ENCODE results near the gene WDR48. TPM values are rescaled to one million over a fixed set of nuclear protein-coding genes. Genes with fewer than 3 reads are reported as not detected.

The WDR48 gene
- total RNA-seq: 10 to 100 TPM; 38.5 to 39.4 TPM

DNA sequence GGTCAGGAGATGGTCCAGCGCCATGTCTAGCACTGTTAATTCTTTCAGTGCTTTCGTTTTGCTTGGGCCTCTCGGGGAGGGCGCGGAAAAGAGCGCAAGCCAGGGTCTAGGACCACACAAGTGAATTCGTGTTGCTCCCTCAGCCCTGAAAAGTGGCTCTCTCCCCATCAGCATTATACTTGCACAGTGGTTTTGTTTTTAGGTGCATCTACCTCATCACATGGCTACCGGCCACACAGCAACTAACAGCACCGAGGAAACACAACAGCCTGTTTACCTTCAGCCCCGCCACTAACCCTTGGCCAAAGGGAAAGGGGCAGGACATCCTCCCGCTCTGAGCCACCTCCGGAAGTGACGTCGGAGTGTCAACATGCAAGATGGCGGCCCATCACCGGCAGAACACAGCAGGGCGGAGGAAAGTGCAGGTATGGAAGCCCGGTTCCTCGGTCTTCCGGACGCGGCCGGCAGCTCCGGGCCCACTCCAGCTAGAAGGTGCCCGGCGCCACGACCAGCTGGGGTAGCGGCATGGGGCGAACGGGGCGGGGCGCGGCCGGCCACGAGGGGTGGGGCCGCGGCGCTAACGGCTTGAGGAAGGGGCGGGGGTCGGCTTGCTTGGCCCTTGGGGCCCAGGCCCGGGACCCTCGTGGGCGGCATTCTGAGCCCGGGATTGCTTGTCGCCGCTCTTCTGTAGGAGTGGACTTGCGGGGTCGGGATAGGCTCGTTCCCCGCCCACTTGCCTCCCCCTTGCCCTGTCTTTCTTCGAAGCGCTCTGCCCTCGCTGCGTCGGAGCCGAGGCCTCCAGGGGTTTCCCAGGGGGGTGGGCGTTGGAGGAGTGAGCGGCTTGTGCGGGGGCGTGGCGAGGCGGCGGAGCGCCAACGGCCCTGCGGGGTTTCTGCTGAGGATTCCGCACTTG is at the start of gene WDR48, which contains the start of gene SCN11A:
Gene WDR48 (plus strand): TSS at position 368 of the 913 bp plus-strand sequence. CDS start 10 bp downstream, at position 378.
Gene SCN11A (minus strand): TSS at position 296 of the 913 bp plus-strand sequence. CDS start 101,582 bp downstream, outside the sequence.
- POLR2A ChIA-PET: interaction anchor here (0.6 kb wide), 1 partner anchor 37 kb away, joined by 3 read pairs; no protein-coding TSS in a partner anchor
- Mint-ChIP-seq H3K27ac (peak within 1 kb of the TSS; percentile 98), H3K36me3 (no peaks in the 10 kb centered on the region)

DNA sequence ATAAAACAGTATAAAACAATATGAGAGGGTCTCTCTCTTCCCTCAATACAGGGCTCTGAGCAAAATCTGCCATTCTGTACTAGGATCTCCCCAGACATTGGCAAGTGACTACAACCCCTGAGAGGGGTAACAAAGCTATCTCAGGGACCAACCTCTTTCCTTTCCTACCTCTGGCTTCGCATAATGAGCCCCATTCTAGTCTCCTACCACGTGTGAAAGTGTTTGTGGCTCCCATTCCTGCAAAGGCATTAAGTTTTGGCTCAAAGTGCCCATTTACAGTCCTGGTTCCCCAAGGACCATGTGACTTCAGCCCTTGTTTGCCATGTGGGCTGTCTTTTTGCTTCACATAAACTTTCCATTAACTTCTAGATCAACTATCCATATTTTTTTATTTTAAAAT is 46.5 kb upstream of the WDR48 start:
- peaks cover 13% of the 10 kb centered on the region for H3K27me3 Mint-ChIP-seq
- H3K27ac Mint-ChIP-seq: no peak overlapping the region
- DNase-seq: no peak
- no peaks in the 10 kb centered on the region for H3K9me3 Mint-ChIP-seq
- H3K4me1 Mint-ChIP-seq: no peaks in the 10 kb centered on the region
- ATAC-seq (ENCODE audit: low read depth): no peak
- POLR2A ChIA-PET: no interaction called here
- H3K4me3 Mint-ChIP-seq: no peak overlapping the region
- H3K36me3 Mint-ChIP-seq: no peaks in the 10 kb centered on the region

More for the DNA sequence above, at the start of gene WDR48, which contains the start of gene SCN11A:
- peak within 1 kb of the TSS; percentile 92 for H3K4me3 Mint-ChIP-seq
- peaks cover 20% of the 10 kb centered on the region for H3K4me1 Mint-ChIP-seq
- no peaks in the 10 kb centered on the region for H3K27me3 Mint-ChIP-seq
- DNase-seq (peak; percentile 87), ATAC-seq (ENCODE audit: low read depth) (peak; percentile 94)
- H3K9me3 Mint-ChIP-seq: no peaks in the 10 kb centered on the region

DNA sequence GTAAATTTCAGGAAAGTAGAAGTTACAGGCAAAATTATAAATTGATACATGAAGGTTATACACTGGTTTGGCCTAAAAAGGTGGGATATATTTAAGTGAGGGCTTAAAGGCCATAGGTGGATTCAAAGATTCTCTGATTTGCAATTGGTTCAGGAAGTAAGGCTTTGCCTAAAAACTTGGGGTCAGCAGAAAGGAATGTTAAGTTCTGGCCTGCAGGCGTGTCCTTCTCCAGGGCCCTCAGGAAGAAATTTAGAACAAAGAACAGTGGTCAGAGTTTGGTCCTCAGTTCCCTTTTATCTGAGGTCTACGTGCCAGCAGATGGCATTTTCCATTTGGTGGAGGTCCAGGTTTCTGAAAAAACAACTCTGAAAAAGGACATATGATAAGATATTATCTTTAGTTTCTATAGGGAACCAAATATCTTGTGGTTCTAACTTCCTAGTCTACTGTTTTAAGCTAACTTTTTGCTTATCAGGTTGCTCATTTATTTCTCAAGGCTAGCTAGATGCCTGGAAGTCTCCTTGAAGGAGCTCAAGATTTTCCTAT is 40.6 kb upstream of the WDR48 start:
- POLR2A ChIA-PET: no interaction called here
- Mint-ChIP-seq H3K36me3 (no peaks in the 10 kb centered on the region), H3K4me1 (no peaks in the 10 kb centered on the region), H3K27ac (no peak overlapping the region), H3K4me3 (no peak overlapping the region), H3K9me3 (no peaks in the 10 kb centered on the region), H3K27me3 (peaks cover 19% of the 10 kb centered on the region)
- ATAC-seq (ENCODE audit: low read depth): no peak
- no peak for DNase-seq

DNA sequence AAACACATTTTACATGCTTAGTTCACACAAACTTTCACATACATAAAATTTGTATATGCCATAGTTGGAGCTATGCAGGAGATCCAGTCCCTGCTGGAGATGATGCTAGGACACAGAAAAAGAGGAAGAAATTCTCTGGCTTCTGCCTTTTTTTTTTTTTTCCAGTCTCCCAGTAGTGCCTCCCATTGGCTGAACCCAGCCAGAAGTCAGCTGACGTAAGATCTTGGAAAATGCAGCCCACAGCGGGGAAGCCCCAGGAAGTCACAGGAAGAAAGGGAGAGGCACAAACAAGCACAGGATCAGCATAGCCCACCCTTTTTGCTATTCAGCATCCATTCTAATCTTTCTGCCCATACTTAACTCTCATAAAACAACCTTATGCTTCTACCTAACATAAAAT is 38.5 kb upstream of the WDR48 start:
- H3K36me3 Mint-ChIP-seq: no peaks in the 10 kb centered on the region
- no peak overlapping the region for H3K4me3 Mint-ChIP-seq
- ATAC-seq (ENCODE audit: low read depth) (no peak), DNase-seq (no peak)
- H3K27ac Mint-ChIP-seq: no peak overlapping the region
- peaks cover 21% of the 10 kb centered on the region for H3K27me3 Mint-ChIP-seq
- no peaks in the 10 kb centered on the region for H3K4me1 Mint-ChIP-seq
- no peaks in the 10 kb centered on the region for H3K9me3 Mint-ChIP-seq
- POLR2A ChIA-PET: no interaction called here

DNA sequence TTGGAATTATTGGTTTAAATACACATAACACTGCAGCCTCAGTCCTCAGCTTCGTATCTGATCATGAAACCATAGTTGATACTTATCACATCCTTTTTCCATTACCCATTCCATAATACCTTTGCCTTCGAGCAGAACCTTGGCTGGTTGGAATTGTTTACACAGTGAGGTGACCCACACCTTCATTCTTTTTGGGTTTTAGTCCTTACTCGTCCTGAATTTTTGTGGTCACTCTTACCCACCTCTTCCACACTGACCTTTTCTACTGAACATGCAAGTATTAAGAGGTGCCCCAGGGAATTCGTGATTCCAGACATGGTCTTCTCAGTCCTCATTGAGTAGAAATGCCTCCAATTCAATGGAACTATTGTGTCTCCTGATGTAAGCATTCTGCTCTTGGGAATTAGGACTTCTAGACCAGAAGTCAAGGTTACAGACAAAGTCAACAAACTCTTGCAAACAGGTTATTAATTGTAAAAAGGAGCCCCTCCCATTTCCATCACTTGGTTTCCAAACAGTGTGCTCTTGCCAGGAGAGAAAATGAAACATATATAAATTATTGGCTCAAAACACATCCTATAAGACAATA is 37.8 kb upstream of the WDR48 start:
- peaks cover 22% of the 10 kb centered on the region for H3K27me3 Mint-ChIP-seq
- POLR2A ChIA-PET: no interaction called here
- no peaks in the 10 kb centered on the region for H3K36me3 Mint-ChIP-seq
- no peak overlapping the region for H3K4me3 Mint-ChIP-seq
- H3K27ac Mint-ChIP-seq: no peak overlapping the region
- DNase-seq (no peak), ATAC-seq (ENCODE audit: low read depth) (no peak)
- H3K4me1 Mint-ChIP-seq: no peaks in the 10 kb centered on the region
- H3K9me3 Mint-ChIP-seq: no peaks in the 10 kb centered on the region

DNA sequence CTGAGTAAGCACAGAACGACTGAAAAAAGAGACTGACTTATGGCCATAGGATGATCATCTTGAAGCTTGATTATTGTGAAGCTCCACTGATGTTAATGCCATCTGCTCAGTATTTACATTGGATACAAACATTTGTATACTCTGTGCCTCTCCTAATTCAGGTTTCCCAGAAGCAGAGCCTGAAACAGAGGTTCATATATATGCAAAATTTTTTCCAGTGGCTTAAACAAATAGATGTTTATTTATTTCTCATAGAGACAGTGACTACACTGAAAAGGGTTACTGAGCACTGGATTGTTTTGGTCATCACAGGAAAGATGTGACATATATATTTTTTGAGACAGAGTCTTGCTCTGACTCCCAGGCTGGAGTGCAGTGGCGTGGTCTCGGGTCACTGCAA is 36.4 kb upstream of the WDR48 start:
- Mint-ChIP-seq H3K4me3 (no peak overlapping the region), H3K9me3 (no peaks in the 10 kb centered on the region), H3K4me1 (no peaks in the 10 kb centered on the region), H3K27ac (no peak overlapping the region), H3K36me3 (no peaks in the 10 kb centered on the region), H3K27me3 (peaks cover 20% of the 10 kb centered on the region)
- POLR2A ChIA-PET: no interaction called here
- ATAC-seq (ENCODE audit: low read depth): no peak
- no peak for DNase-seq

DNA sequence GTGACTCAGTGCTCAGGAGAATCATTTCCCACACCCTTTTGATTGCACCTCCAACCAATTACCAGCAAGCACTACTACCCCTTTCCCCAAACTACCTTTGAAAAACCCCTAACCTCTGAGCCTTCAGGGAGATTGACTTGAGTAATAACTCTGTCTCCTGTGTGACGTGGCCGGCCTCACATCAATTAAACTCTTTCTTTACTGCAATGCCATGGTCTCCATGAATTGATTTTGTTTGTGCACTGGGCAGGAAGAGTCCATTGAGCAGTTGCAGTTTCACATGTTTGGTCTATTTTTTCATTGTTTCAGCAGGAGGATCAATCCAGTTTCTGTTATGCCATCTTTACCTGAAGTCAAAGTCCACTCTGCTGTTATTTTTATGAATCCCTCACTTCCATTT is 32.5 kb upstream of the WDR48 start:
- POLR2A ChIA-PET: no interaction called here
- DNase-seq (no peak), ATAC-seq (ENCODE audit: low read depth) (no peak)
- H3K36me3 Mint-ChIP-seq: no peaks in the 10 kb centered on the region
- no peaks in the 10 kb centered on the region for H3K9me3 Mint-ChIP-seq
- peaks cover 14% of the 10 kb centered on the region for H3K27me3 Mint-ChIP-seq
- H3K4me1 Mint-ChIP-seq: peaks cover 2% of the 10 kb centered on the region
- no peak overlapping the region for H3K27ac Mint-ChIP-seq
- H3K4me3 Mint-ChIP-seq: no peak overlapping the region

DNA sequence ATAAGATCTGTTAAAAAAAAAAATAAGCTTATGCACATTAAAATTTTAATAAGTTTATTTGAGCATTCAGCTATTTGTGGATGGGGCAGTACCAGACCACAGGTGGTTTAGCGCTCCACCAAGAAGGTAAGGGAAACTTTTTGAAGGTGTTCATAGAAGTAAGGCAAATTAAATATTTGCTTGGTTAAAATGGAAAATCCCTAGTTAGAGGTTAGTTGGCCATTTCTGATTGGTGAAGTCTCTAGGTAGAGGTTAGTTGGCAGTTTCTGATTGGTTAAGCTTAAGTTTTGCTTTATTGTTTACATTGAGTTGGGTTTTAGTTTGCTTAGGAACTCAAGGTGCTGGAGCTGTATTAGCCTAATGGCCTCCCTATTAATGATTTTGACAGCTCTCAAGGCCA is 30.8 kb upstream of the WDR48 start:
- DNase-seq (no peak), ATAC-seq (ENCODE audit: low read depth) (no peak)

DNA sequence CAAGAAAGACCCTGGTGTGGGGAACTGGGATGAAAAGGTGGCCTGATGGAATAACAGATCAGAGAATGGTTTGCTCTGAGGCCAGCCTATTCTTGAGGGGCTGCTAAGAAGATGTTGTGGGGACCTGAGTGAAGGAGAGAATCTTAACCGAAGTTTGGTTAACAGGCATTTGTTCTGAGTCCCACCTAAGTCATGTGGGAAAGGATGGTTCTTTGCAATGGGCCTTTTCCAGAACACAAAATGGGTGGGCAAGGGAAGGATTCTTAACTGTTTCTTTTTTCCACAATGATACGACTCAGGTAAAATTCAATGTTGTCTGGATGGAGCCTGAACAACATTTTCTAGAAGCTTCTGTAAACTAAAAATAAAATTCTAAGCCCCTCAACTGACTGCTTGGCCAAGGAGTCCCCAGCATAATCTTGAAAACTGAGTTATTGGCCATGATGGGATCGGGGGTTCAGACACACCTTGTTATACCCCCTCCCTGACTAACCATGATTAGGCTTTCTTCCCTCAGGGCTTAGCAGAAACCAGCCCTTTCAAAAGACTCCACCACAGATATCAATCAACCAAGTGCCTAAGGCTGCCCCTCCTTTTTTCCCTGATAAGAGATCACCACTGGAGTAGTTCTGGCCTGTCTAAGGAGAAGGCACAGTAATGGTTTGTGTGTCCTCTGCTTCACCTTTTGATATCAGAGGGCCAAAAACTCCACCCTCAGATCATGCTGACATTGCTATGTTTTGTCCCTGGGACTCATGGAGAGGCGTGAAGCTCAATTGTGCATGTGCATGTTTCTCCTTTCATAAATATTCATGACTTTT is 30.1 kb upstream of the WDR48 start:
- POLR2A ChIA-PET: no interaction called here

More for the DNA sequence above, 30.8 kb upstream of the WDR48 start:
- no peaks in the 10 kb centered on the region for H3K36me3 Mint-ChIP-seq
- POLR2A ChIA-PET: no interaction called here
- H3K4me1 Mint-ChIP-seq: peaks cover 2% of the 10 kb centered on the region
- H3K4me3 Mint-ChIP-seq: no peak overlapping the region
- H3K27ac Mint-ChIP-seq: no peak overlapping the region
- H3K27me3 Mint-ChIP-seq: peaks cover 13% of the 10 kb centered on the region
- H3K9me3 Mint-ChIP-seq: no peaks in the 10 kb centered on the region

DNA sequence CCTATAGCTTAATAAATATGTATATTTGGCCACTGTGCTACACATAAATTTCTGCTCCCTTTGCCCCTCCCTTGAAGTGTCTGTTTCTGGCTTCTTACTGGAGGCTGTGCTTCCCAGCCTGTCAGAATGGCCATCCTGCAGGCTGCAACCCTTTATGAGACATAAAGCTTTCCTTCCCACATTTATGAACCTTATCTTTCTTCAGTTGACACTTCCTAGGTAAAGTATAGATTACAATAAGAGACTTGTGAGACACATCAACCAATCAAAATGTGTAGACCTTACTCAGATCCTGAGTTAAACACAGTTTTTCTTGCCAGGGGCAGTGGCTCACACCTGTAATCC is 29.6 kb upstream of the WDR48 start:
- Mint-ChIP-seq H3K4me1 (peaks cover 2% of the 10 kb centered on the region), H3K4me3 (no peak overlapping the region), H3K9me3 (no peaks in the 10 kb centered on the region), H3K36me3 (no peaks in the 10 kb centered on the region), H3K27me3 (peaks cover 10% of the 10 kb centered on the region), H3K27ac (no peak overlapping the region)
- DNase-seq (no peak), ATAC-seq (ENCODE audit: low read depth) (no peak)
- POLR2A ChIA-PET: no interaction called here

More for the DNA sequence above, 30.1 kb upstream of the WDR48 start:
- Mint-ChIP-seq H3K9me3 (no peaks in the 10 kb centered on the region), H3K27ac (no peak overlapping the region), H3K4me3 (no peak overlapping the region), H3K36me3 (no peaks in the 10 kb centered on the region), H3K4me1 (peaks cover 2% of the 10 kb centered on the region), H3K27me3 (peaks cover 13% of the 10 kb centered on the region)
- DNase-seq: no peak
- ATAC-seq (ENCODE audit: low read depth): no peak

DNA sequence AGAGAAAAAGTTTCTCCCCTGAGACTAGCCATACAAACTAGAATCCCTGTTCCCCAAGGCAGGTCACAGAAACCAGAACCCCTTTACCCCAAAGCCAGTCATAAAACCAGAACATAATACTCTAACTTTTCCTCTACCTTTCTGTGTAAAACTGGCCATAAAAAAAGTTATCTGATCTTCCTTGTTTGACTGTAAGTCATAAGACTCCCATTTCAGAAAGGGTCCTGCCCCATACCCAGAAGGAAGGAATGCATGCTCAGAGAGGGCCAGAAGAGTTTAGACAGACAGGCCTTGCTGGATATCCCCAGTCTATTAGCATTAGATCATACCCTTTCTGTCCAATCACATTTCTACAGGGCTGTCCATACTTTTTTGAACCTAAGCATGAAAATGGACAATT is 27.3 kb upstream of the WDR48 start:
- Mint-ChIP-seq H3K4me1 (peaks cover 2% of the 10 kb centered on the region), H3K27ac (no peak overlapping the region)
- ATAC-seq (ENCODE audit: low read depth): no peak

DNA sequence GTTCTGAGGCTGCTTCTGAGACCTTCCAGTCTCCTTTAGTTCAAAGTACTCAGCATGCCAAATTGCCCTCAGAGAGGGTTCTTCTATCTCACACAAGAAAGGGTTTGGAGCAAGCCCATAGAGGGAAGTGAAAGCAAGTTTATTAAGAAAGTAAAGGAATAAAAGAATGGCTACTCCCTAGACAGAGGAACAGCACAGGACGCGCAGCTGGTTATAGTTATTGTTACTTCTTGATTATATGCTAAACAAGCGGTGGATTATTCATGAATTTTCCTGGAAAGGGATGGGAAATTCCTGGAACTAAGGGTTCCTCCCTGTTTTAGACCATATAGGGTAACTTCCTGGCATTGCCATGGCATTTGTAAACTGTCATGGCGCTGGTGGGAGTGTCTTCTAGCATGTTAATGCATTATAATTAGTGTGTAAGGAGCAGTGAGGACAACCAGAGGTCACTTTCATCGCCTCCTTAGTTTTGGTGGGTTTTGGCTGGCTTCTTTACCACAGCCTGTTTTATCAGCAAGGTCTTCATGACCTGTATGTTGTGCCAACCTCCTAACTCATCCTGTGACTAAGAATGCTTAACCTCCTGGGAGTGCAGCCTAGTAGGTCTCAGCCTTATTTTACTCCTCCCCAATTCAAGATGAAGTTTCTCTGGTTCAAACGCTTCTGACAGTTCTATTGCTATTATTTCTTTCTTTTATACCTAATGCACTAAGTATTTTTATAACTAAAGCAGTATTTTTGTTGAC is 26.4 kb upstream of the WDR48 start:
- Mint-ChIP-seq H3K27ac (no peak overlapping the region), H3K4me1 (peaks cover 2% of the 10 kb centered on the region), H3K9me3 (no peaks in the 10 kb centered on the region), H3K4me3 (no peak overlapping the region), H3K36me3 (no peaks in the 10 kb centered on the region), H3K27me3 (peaks cover 3% of the 10 kb centered on the region)
- DNase-seq: no peak
- POLR2A ChIA-PET: no interaction called here
- ATAC-seq (ENCODE audit: low read depth): no peak

More for the DNA sequence above, 27.3 kb upstream of the WDR48 start:
- POLR2A ChIA-PET: no interaction called here
- H3K36me3 Mint-ChIP-seq: no peaks in the 10 kb centered on the region
- peaks cover 3% of the 10 kb centered on the region for H3K27me3 Mint-ChIP-seq
- H3K4me3 Mint-ChIP-seq: no peak overlapping the region
- DNase-seq: no peak
- no peaks in the 10 kb centered on the region for H3K9me3 Mint-ChIP-seq

DNA sequence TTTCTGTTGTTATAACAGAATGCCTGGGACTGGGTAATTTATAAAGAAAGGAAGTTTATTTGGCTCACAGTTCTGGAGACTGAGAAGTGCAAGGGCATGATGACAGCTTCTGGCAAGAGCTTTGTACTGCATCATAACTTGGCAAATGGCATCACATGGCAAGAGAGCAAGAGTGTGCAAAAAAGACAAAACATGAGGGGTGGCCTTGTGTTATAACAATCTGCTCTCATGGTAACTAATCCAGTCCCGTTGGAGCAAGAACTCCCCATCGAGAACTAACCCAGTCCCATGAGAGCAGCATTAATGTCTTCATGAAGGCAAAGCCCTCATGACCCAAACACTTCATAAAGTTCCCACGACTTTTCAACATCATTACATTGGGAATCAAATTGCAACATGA is 23.3 kb upstream of the WDR48 start:
- no peak overlapping the region for H3K27ac Mint-ChIP-seq
- POLR2A ChIA-PET: no interaction called here
- peaks cover 2% of the 10 kb centered on the region for H3K4me1 Mint-ChIP-seq
- no peaks in the 10 kb centered on the region for H3K36me3 Mint-ChIP-seq
- no peaks in the 10 kb centered on the region for H3K9me3 Mint-ChIP-seq
- DNase-seq (no peak), ATAC-seq (ENCODE audit: low read depth) (no peak)
- H3K4me3 Mint-ChIP-seq: no peak overlapping the region
- H3K27me3 Mint-ChIP-seq: peaks cover 4% of the 10 kb centered on the region

All from activated naive CD8-positive, alpha-beta T cell treated with anti-CD3 and anti-CD28 coated beads, Interleukin-2, amount 10 ng/mL, durations not matched to agents 7 days and 5 days (primary cell).